Measurements from ENCODE around the gene TMLHE. TPM values are rescaled to one million over a fixed set of nuclear protein-coding genes. Genes with fewer than 3 reads are reported as not detected.
"Not testable (repeated sequence)": the region's sequence is repeated elsewhere in the genome, so short reads cannot be mapped to it uniquely, and the experiment has no call there.

The TMLHE gene
- total RNA-seq, 1 experiment from 2014 or later: 12.2 TPM

DNA sequence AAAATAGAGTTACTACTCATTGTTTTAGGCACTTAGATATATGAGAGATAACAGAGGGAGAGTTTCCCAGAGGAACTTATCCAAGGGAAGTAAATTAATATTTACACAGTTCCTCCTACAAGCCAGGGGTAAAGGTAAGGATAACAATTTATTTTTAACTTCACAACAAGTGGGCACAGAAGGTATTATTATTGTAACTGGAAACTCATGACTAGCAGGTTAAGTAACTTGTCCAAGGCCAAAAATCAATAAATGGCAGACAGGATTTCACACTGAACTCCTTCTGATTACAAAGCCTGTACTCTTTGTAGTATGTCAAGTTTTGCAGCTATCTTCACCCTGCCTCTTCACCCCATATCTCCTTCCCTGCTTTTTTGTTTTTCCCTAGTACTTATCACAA is 107.5 kb downstream of the TMLHE start (continued):
- TF ChIP-seq, protein P1, sequence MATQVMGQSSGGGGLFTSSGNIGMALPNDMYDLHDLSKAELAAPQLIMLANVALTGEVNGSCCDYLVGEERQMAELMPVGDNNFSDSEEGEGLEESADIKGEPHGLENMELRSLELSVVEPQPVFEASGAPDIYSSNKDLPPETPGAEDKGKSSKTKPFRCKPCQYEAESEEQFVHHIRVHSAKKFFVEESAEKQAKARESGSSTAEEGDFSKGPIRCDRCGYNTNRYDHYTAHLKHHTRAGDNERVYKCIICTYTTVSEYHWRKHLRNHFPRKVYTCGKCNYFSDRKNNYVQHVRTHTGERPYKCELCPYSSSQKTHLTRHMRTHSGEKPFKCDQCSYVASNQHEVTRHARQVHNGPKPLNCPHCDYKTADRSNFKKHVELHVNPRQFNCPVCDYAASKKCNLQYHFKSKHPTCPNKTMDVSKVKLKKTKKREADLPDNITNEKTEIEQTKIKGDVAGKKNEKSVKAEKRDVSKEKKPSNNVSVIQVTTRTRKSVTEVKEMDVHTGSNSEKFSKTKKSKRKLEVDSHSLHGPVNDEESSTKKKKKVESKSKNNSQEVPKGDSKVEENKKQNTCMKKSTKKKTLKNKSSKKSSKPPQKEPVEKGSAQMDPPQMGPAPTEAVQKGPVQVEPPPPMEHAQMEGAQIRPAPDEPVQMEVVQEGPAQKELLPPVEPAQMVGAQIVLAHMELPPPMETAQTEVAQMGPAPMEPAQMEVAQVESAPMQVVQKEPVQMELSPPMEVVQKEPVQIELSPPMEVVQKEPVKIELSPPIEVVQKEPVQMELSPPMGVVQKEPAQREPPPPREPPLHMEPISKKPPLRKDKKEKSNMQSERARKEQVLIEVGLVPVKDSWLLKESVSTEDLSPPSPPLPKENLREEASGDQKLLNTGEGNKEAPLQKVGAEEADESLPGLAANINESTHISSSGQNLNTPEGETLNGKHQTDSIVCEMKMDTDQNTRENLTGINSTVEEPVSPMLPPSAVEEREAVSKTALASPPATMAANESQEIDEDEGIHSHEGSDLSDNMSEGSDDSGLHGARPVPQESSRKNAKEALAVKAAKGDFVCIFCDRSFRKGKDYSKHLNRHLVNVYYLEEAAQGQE (IDR thresholded peaks at IDR 0.05; ENCODE audit: low read depth): no peak
- TF ChIP-seq SIN3A (IDR thresholded peaks at IDR 0.05; ENCODE audit: low read depth): no peak

- H3K4me1 ChIP-seq (ENCODE audit: control insufficient read depth in 1 of 2, insufficient read depth in 2 of 2, low read length in 2 of 2); H3K79me2 ChIP-seq (ENCODE audit: insufficient read depth, low read length); H3K27ac ChIP-seq (ENCODE audit: low read depth, low read length); BruUV-seq (replicated peaks); H3K27me3 ChIP-seq (ENCODE audit: insufficient read depth, low read length); H3K9ac ChIP-seq (ENCODE audit: low read length); POLR2A ChIA-PET; H3K4me3 ChIP-seq (replicated peaks in 1 of 2; ENCODE audit: low read depth in 1 of 2, low read length in 2 of 2); CTCF ChIA-PET; H3K9me3 ChIP-seq (ENCODE audit: control insufficient read depth in 1 of 2, insufficient read depth in 1 of 2, low read depth in 1 of 2, low read length in 2 of 2); H2AFZ ChIP-seq (ENCODE audit: low read depth, low read length, poor library complexity, severe bottlenecking); H3K9me2 ChIP-seq (ENCODE audit: insufficient read depth); RAD21 ChIA-PET (ENCODE audit: low non-redundant PET in 1 of 2, low total read pairs in 2 of 2, uncharacterized antibody in 2 of 2, unreplicated experiment in 2 of 2); ATAC-seq; H3K36me3 ChIP-seq (ENCODE audit: control insufficient read depth in 1 of 2, insufficient read depth in 2 of 2, low read length in 2 of 2); H4K20me1 ChIP-seq (ENCODE audit: insufficient read depth); H3K4me2 ChIP-seq (ENCODE audit: low read length); DNase-seq (ENCODE audit: low read depth, low spot score); intact Hi-C loops (cut with micrococcal nuclease): not testable (repeated sequence)
Observed at GRCh38 chrX:155495134-155495533, 117.6 kb downstream of the TMLHE start.

- H3K27me3 ChIP-seq (ENCODE audit: insufficient read depth, low read length); H3K79me2 ChIP-seq (ENCODE audit: insufficient read depth, low read length); H2AFZ ChIP-seq (ENCODE audit: low read depth, low read length, poor library complexity, severe bottlenecking); H3K4me2 ChIP-seq (ENCODE audit: low read length); H3K27ac ChIP-seq (ENCODE audit: low read depth, low read length); RAD21 ChIA-PET (ENCODE audit: low non-redundant PET in 1 of 2, low total read pairs in 2 of 2, uncharacterized antibody in 2 of 2, unreplicated experiment in 2 of 2); POLR2A ChIA-PET; H3K4me1 ChIP-seq (ENCODE audit: control insufficient read depth in 1 of 2, insufficient read depth in 2 of 2, low read length in 2 of 2); DNase-seq (ENCODE audit: low read depth, low spot score); H4K20me1 ChIP-seq (ENCODE audit: insufficient read depth); CTCF ChIA-PET; intact Hi-C loops (cut with micrococcal nuclease); H3K4me3 ChIP-seq (replicated peaks in 1 of 2; ENCODE audit: low read depth in 1 of 2, low read length in 2 of 2); H3K9me2 ChIP-seq (ENCODE audit: insufficient read depth); H3K36me3 ChIP-seq (ENCODE audit: control insufficient read depth in 1 of 2, insufficient read depth in 2 of 2, low read length in 2 of 2); ATAC-seq; H3K9me3 ChIP-seq (ENCODE audit: control insufficient read depth in 1 of 2, insufficient read depth in 1 of 2, low read depth in 1 of 2, low read length in 2 of 2); BruUV-seq (replicated peaks); H3K9ac ChIP-seq (ENCODE audit: low read length): not testable (repeated sequence)
Observed at GRCh38 chrX:155491421-155491820, 121.3 kb downstream of the TMLHE start.

DNA sequence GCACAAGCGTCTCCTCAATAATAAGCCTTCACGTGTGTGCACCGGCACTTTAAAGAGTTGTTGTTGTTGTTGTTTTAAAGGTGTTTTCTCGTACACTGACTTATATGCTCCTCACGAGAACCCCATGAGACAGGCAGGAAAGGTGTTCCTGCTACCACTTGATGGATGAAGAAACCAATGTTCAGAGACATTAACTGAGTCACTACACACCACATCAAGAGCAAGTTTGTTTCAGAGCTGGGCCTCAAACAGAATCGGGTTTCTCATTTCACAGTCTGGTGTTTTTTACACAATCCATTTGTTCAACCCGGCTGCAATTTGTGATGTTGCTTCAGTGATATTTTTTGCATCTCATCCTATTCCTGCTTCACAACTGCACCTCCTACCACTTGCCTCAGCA is 135.6 kb downstream of the TMLHE start:
- H3K9ac ChIP-seq (ENCODE audit: low read length); H3K4me1 ChIP-seq (ENCODE audit: control insufficient read depth in 1 of 2, insufficient read depth in 2 of 2, low read length in 2 of 2); H4K20me1 ChIP-seq (ENCODE audit: insufficient read depth); H3K4me2 ChIP-seq (ENCODE audit: low read length); H3K27me3 ChIP-seq (ENCODE audit: insufficient read depth, low read length); CTCF ChIA-PET; H3K9me2 ChIP-seq (ENCODE audit: insufficient read depth); H3K9me3 ChIP-seq (ENCODE audit: control insufficient read depth in 1 of 2, insufficient read depth in 1 of 2, low read depth in 1 of 2, low read length in 2 of 2); H3K36me3 ChIP-seq (ENCODE audit: control insufficient read depth in 1 of 2, insufficient read depth in 2 of 2, low read length in 2 of 2); BruUV-seq (replicated peaks); H3K79me2 ChIP-seq (ENCODE audit: insufficient read depth, low read length); POLR2A ChIA-PET; H3K27ac ChIP-seq (ENCODE audit: low read depth, low read length); RAD21 ChIA-PET (ENCODE audit: low non-redundant PET in 1 of 2, low total read pairs in 2 of 2, uncharacterized antibody in 2 of 2, unreplicated experiment in 2 of 2); H2AFZ ChIP-seq (ENCODE audit: low read depth, low read length, poor library complexity, severe bottlenecking); intact Hi-C loops (cut with micrococcal nuclease); DNase-seq (ENCODE audit: low read depth, low spot score); H3K4me3 ChIP-seq (replicated peaks in 1 of 2; ENCODE audit: low read depth in 1 of 2, low read length in 2 of 2); ATAC-seq: not testable (repeated sequence)
